H1 (cell line): ENCODE measurements around the gene SCGN. TPM values are rescaled to one million over a fixed set of nuclear protein-coding genes. Genes with fewer than 3 reads are reported as not detected.

Experiments used
- CTCF ChIA-PET: fragments of 300-600 bp; sonication (Branson Sonifier 250); formaldehyde crosslinking; loops from one replicate; lab custom pipeline; 2021; ENCODE audit not compliant: partially characterized antibody; lab: Charles Lee
- POLR2A ChIA-PET: fragments of 300-600 bp; sonication (Branson Sonifier 250); formaldehyde crosslinking; loops from one replicate; lab custom pipeline; 2021; ENCODE audit warnings: inconsistent platforms; ENCODE audit not compliant: partially characterized antibody; lab: Charles Lee
- DNase-seq, 2 experiments: peaks; one replicate each; pipeline versions ENCODE4 v3.0.0 to v3.0.0-alpha.2; 2010 to 2022; ENCODE audit warnings: low spot score in 2 of 2, low read depth in 1 of 2, mixed read lengths in 1 of 2
- FAIRE-seq: peaks from 2 replicates; lab custom pipeline; 2011; peaks lifted over from hg19 to GRCh38; lab: Jason Lieb, UNC
- H2AFZ ChIP-seq: 2 replicates; pipeline ENCODE4 v1.8.1; 2012; ENCODE audit warnings: low read length, inconsistent platforms
- H2AK5ac ChIP-seq: 2 replicates; pipeline ENCODE4 v1.6.1; 2013; ENCODE audit warnings: low read depth, low read length
- H2BK120ac ChIP-seq: replicated peaks from 2 replicates; pipeline ENCODE3; 2013; ENCODE audit warnings: low read depth, low read length, inconsistent platforms
- H2BK12ac ChIP-seq: 2 replicates; pipeline ENCODE4 v1.6.1; 2013; ENCODE audit warnings: low read depth, low read length
- H2BK15ac ChIP-seq: 2 replicates; pipeline ENCODE4 v1.6.1; 2013; ENCODE audit warnings: low read length
- H2BK20ac ChIP-seq: 2 replicates; pipeline ENCODE4 v1.6.1; 2013; ENCODE audit warnings: low read length
- H2BK5ac ChIP-seq: 2 replicates; pipeline ENCODE4 v1.6.1; 2013; ENCODE audit warnings: low read depth, low read length
- H3K14ac ChIP-seq: 2 replicates; pipeline ENCODE4 v1.6.1; 2013; ENCODE audit warnings: inconsistent platforms; ENCODE audit not compliant: insufficient read length
- H3K18ac ChIP-seq: 2 replicates; pipeline ENCODE4 v1.6.1; 2013; ENCODE audit warnings: low read length; ENCODE audit errors: extremely low read depth
- H3K23ac ChIP-seq: 2 replicates; pipeline ENCODE4 v1.6.1; 2013; ENCODE audit warnings: inconsistent platforms; ENCODE audit not compliant: insufficient read length
- H3K23me2 ChIP-seq: 2 replicates; pipeline ENCODE4 v1.6.1; 2013; ENCODE audit warnings: low read depth, low read length
- H3K27ac ChIP-seq: 2 replicates; pipeline ENCODE4 v1.6.1; 2011; ENCODE audit warnings: low read depth, low read length, inconsistent platforms
- H3K27me3 ChIP-seq, 4 experiments: replicated peaks in 1 of 4; 1 replicate in 1 of 4; 2 replicates in 3 of 4; pipeline versions ENCODE4 v1.6.1 to v1.8.1; 2011 to 2013; ENCODE audit warnings: low read length in 3 of 4, mild to moderate bottlenecking in 3 of 4, inconsistent platforms in 2 of 4, mixed read lengths in 2 of 4, moderate library complexity in 1 of 4; ENCODE audit not compliant: control insufficient read depth in 3 of 4, insufficient read depth in 3 of 4; ENCODE audit errors: extremely low read depth in 1 of 4
- H3K36me3 ChIP-seq, 4 experiments: 2 replicates each; pipeline versions ENCODE4 v1.6.1 to v1.8.1; 2011 to 2013; ENCODE audit warnings: mild to moderate bottlenecking in 4 of 4, low read length in 3 of 4, moderate library complexity in 2 of 4, control low read depth in 1 of 4, inconsistent platforms in 1 of 4; ENCODE audit not compliant: insufficient read depth in 4 of 4, control insufficient read depth in 2 of 4
- H3K4ac ChIP-seq: replicated peaks from 2 replicates; pipeline ENCODE3; 2013; ENCODE audit warnings: low read length, low read depth, mixed read lengths, inconsistent platforms; ENCODE audit not compliant: insufficient read length
- H3K4me1 ChIP-seq, 4 experiments: replicated peaks in 1 of 4; 1 replicate in 1 of 4; 2 replicates in 3 of 4; pipeline versions ENCODE4 v1.6.1 to v1.8.1; 2011 to 2013; ENCODE audit warnings: low read length in 3 of 4, inconsistent platforms in 2 of 4, mixed read lengths in 1 of 4; ENCODE audit not compliant: insufficient read depth in 4 of 4, control insufficient read depth in 3 of 4
- H3K4me2 ChIP-seq, 2 experiments: 2 replicates each; pipeline versions ENCODE4 v1.6.1 to v1.8.1; 2011 to 2013; ENCODE audit warnings: low read depth in 2 of 2, low read length in 2 of 2, control low read depth in 1 of 2, inconsistent platforms in 1 of 2, mild to moderate bottlenecking in 1 of 2; ENCODE audit not compliant: insufficient read depth in 1 of 2
- H3K4me3 ChIP-seq, 4 experiments: fragments of 200-600, 300-600 bp in 1 of 4; sonication (generic), shearing (Covaris generic), sonication (Bioruptor Twin) in 1 of 4; 2 replicates each; pipeline versions ENCODE4 v1.5.1 to v1.8.1; 2011 to 2016; ENCODE audit warnings: low read length in 4 of 4, low read depth in 3 of 4, control low read depth in 2 of 4, inconsistent platforms in 2 of 4, mild to moderate bottlenecking in 2 of 4, mixed read lengths in 1 of 4, moderate library complexity in 1 of 4; ENCODE audit not compliant: insufficient read depth in 2 of 4; ENCODE audit errors: extremely low read depth in 1 of 4
- H3K56ac ChIP-seq: replicated peaks from 2 replicates; pipeline ENCODE3; 2013; ENCODE audit warnings: low read depth, mild to moderate bottlenecking, mixed read lengths, low read length, inconsistent platforms; ENCODE audit not compliant: insufficient read length
- H3K79me1 ChIP-seq: 2 replicates; pipeline ENCODE4 v1.6.1; 2013; ENCODE audit warnings: low read depth, low read length, control low read depth
- H3K79me2 ChIP-seq, 2 experiments: 2 replicates each; pipeline versions ENCODE4 v1.6.1 to v1.8.1; 2012 to 2013; ENCODE audit warnings: low read length in 2 of 2, mild to moderate bottlenecking in 2 of 2, inconsistent platforms in 1 of 2; ENCODE audit not compliant: insufficient read depth in 2 of 2, control insufficient read depth in 1 of 2
- H3K9ac ChIP-seq, 4 experiments: replicated peaks in 1 of 4; 1 replicate in 1 of 4; 2 replicates in 3 of 4; pipeline versions ENCODE4 v1.6.1 to v1.8.1; 2011 to 2013; ENCODE audit warnings: low read depth in 3 of 4, low read length in 3 of 4, control low read depth in 2 of 4, mild to moderate bottlenecking in 2 of 4, moderate library complexity in 2 of 4, inconsistent platforms in 1 of 4; ENCODE audit errors: extremely low read depth in 1 of 4
- H3K9me3 ChIP-seq, 2 experiments: 2 replicates each; pipeline versions ENCODE4 v1.6.1 to v1.8.1; 2012 to 2013; ENCODE audit warnings: mild to moderate bottlenecking in 2 of 2, moderate library complexity in 2 of 2, control low read depth in 1 of 2, inconsistent platforms in 1 of 2, low read depth in 1 of 2, low read length in 1 of 2, mixed read lengths in 1 of 2; ENCODE audit not compliant: insufficient read depth in 2 of 2
- H4K20me1 ChIP-seq, 2 experiments: replicated peaks in 1 of 2; 2 replicates each; pipeline versions ENCODE3 to v1.8.1; 2011 to 2013; ENCODE audit warnings: inconsistent platforms in 2 of 2, low read length in 2 of 2, mild to moderate bottlenecking in 1 of 2; ENCODE audit not compliant: insufficient read depth in 2 of 2, control insufficient read depth in 1 of 2
- H4K5ac ChIP-seq: 2 replicates; pipeline ENCODE4 v1.6.1; 2013; ENCODE audit warnings: low read length, low read depth, mixed read lengths, inconsistent platforms; ENCODE audit not compliant: insufficient read length
- H4K8ac ChIP-seq: 2 replicates; pipeline ENCODE4 v1.8.0; 2013; ENCODE audit warnings: mild to moderate bottlenecking, moderate library complexity, low read length, inconsistent platforms; ENCODE audit not compliant: insufficient read depth; ENCODE audit errors: extremely low read depth
- H4K91ac ChIP-seq: replicated peaks from 2 replicates; pipeline ENCODE3; 2013; ENCODE audit warnings: low read length, mixed read lengths, inconsistent platforms; ENCODE audit not compliant: insufficient read length
- HDAC2 ChIP-seq, 2 experiments: fragments of 300-600 bp in 1 of 2; sonication (generic) in 1 of 2; IDR thresholded peaks; 2 replicates each; pipeline ENCODE4 v1.6.1; 2011 to 2012; ENCODE audit warnings: low read depth in 2 of 2, low read length in 2 of 2, mild to moderate bottlenecking in 2 of 2, moderate library complexity in 2 of 2, borderline replicate concordance in 1 of 2, inconsistent platforms in 1 of 2
- WGBS, 2 experiments: shearing (Covaris generic) in 1 of 2; methylation state at CpG; one replicate each; pipeline versions ENCODE4 v1.1.6 to v1.1.7; 2013 to 2015; ENCODE audit warnings: low lambda C conversion rate in 2 of 2, mixed read lengths in 2 of 2, inconsistent platforms in 1 of 2, low coverage in 1 of 2, missing lambda C conversion rate in 1 of 2; ENCODE audit not compliant: insufficient replicate concordance in 2 of 2, insufficient coverage in 1 of 2, insufficient read length in 1 of 2; ENCODE audit errors: extremely low coverage in 1 of 2, missing lambda C conversion rate in 1 of 2; 5-methylcytosine and 5-hydroxymethylcytosine counted together
- polyA plus RNA-seq, 7 experiments: library from polyadenylated mRNA; depleted of rRNA in 3 of 7; stranded (reverse) in 5 of 7; unstranded in 2 of 7; fragments of >200 nt in 5 of 7; fragments of 200-250 nt in 2 of 7; gene quantifications; 1 replicate in 5 of 7; 2 replicates in 1 of 7; 4 replicates in 1 of 7; pipeline versions ENCODE4 v1.2.1 to v1.2.3, GENCODE V29; 2011 to 2013; ENCODE audit warnings: missing spikeins in 2 of 7, mixed read lengths in 2 of 7
- total RNA-seq: library from RNA; stranded (reverse); fragmentation: NEBNext Ultra II Directional; extraction: Animal tissue kit (Norgen Biotek cat#: 25700); gene quantifications from 2 replicates; pipeline ENCODE4 v1.2.1, GENCODE V29; 2021

Gene SCGN
- total and polyA plus RNA-seq, 2 of the 8 experiments (the other 6 are each of a cell fraction or from before 2014, with no cell fraction given), result not detected

- Histone ChIP-seq H3K9ac (no peak overlapping the region), H3K56ac (no peak overlapping the region), H3K14ac (no peak overlapping the region), H3K4me3 (no peak overlapping the region), H3K4me2 (no peak overlapping the region), H3K9me3 (no peaks in the 10 kb centered on the region), H4K8ac (no peak overlapping the region), H3K23ac (no peak overlapping the region), H2BK12ac (no peak overlapping the region), H4K91ac (no peak overlapping the region), H3K79me2 (no peaks in the 10 kb centered on the region), H3K4me1 (no peaks in the 10 kb centered on the region), H4K20me1 (no peaks in the 10 kb centered on the region), H3K4ac (no peak overlapping the region), H3K36me3 (no peaks in the 10 kb centered on the region), H2BK20ac (no peak overlapping the region), H3K27me3 (peaks cover 0 to 1% (median 0%) of the 10 kb centered on the region in 4 experiments; a peak in 1 of 7 replicates), H2AK5ac (no peak overlapping the region), H3K23me2 (no peaks in the 10 kb centered on the region), H4K5ac (no peak overlapping the region), H3K27ac (no peak overlapping the region), H2BK120ac (no peak overlapping the region), H2BK5ac (no peak overlapping the region), H2BK15ac (no peak overlapping the region), H2AFZ (no peak overlapping the region), H3K79me1 (no peaks in the 10 kb centered on the region), H3K18ac (no peak overlapping the region)
- FAIRE-seq, result no peak
- DNase-seq, result no peak
- 86% methylated on average over 1 of the region's 1 CpG; no CpG with 5 or more reads in 1 of the 2 experiments for WGBS, 2 experiments
- ChIA-PET CTCF (interaction anchor here (0.8 to 2.1 kb wide), 4 partner anchors 12 to 75 kb away, joined by 3 to 8 read pairs (median 3); no protein-coding TSS in a partner anchor), POLR2A (no interaction called here)
- no peak for TF ChIP-seq HDAC2 (IDR thresholded peaks at IDR 0.05; ENCODE audit: borderline replicate concordance in 1 of 2, low read depth in 2 of 2, low read length in 2 of 2)
These were observed 61.8 kb downstream of the SCGN start for GRCh38 chr6:25713824-25714223.
